Measurements from ENCODE around the gene PLEKHA7. TPM values are rescaled to one million over a fixed set of nuclear protein-coding genes. Genes with fewer than 3 reads are reported as not detected.

The PLEKHA7 gene
- total and polyA plus RNA-seq, 2 of the 8 experiments (the other 6 are each of a cell fraction or from before 2014, with no cell fraction given): 11.4 to 25.6 TPM

DNA sequence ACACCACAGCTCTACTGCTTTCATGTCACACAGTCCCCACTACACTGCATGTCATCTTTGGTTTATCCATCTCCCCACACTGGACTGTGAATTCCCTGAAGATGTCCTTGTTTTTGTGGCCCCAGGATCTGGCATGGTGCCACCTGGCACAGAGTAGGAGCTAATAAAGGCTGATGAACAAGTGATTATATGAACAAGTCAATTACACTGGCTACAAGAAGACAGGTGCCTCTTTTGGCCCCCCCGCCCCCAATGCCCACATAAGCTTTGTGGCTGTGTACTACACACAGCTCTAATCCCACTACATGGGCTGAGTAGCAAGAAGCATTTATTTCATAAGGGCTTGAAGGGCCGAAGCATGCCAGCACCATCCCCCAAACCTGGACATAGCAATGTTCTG lies 24.7 kb downstream of the PLEKHA7 start:
- no peak overlapping the region for H3K14ac ChIP-seq (ENCODE audit: insufficient read length)
- no peak for FAIRE-seq
- no peak overlapping the region for H2BK20ac ChIP-seq (ENCODE audit: low read length)
- H3K4me2 ChIP-seq (ENCODE audit: insufficient read depth in 1 of 2, low read depth in 2 of 2, low read length in 2 of 2): no peak overlapping the region
- H3K79me2 ChIP-seq (ENCODE audit: control insufficient read depth in 1 of 2, insufficient read depth in 2 of 2, low read length in 2 of 2): peaks cover 0 to 22% of the 10 kb centered on the region in 2 experiments; a peak in 3 of 4 replicates
- no peak overlapping the region for H3K4me3 ChIP-seq (ENCODE audit: extremely low read depth in 1 of 4, insufficient read depth in 2 of 4, low read depth in 3 of 4, low read length in 4 of 4)
- H2BK120ac ChIP-seq (replicated peaks; ENCODE audit: low read depth, low read length): no peak overlapping the region
- DNase-seq (ENCODE audit: low read depth in 1 of 2, low spot score in 2 of 2): no peak
- no peak overlapping the region for H3K23ac ChIP-seq (ENCODE audit: insufficient read length)
- H2AFZ ChIP-seq (ENCODE audit: low read length): no peak overlapping the region
- peaks cover 13 to 26% (median 20%) of the 10 kb centered on the region in 4 experiments for H3K4me1 ChIP-seq (replicated peaks in 1 of 4; ENCODE audit: control insufficient read depth in 3 of 4, insufficient read depth in 4 of 4, low read length in 3 of 4)
- no peaks in the 10 kb centered on the region for H3K23me2 ChIP-seq (ENCODE audit: low read depth, low read length)
- H3K9ac ChIP-seq (replicated peaks in 1 of 4; ENCODE audit: extremely low read depth in 1 of 4, low read depth in 3 of 4, low read length in 3 of 4): no peak overlapping the region
- H3K18ac ChIP-seq (ENCODE audit: extremely low read depth, low read length): no peak overlapping the region
- WGBS, 2 experiments (ENCODE audit: extremely low coverage in 1 of 2, insufficient coverage in 1 of 2, insufficient read length in 1 of 2, insufficient replicate concordance in 2 of 2, low coverage in 1 of 2, low lambda C conversion rate in 2 of 2, missing lambda C conversion rate in 1 of 2): 88% methylated on average over 2 of the region's 2 CpGs; no CpG with 5 or more reads in 1 of the 2 experiments
- no peak overlapping the region for H3K27ac ChIP-seq (ENCODE audit: low read depth, low read length)
- peaks cover 11% of the 10 kb centered on the region for H3K79me1 ChIP-seq (ENCODE audit: low read depth, low read length)
- no peak overlapping the region for H4K91ac ChIP-seq (replicated peaks; ENCODE audit: insufficient read length, low read length)
- ChIA-PET POLR2A (ENCODE audit: partially characterized antibody) (interaction anchor here (0.6 to 1.6 kb wide), 7 partner anchors 10 to 88 kb away, joined by 3 to 5 read pairs (median 3); partner anchors contain the start of genes PLEKHA7 and RPS13), CTCF (ENCODE audit: partially characterized antibody) (interaction anchor here (0.6 to 2.1 kb wide), 13 partner anchors 9 to 1806 kb away, joined by 3 to 7 read pairs (median 4); no protein-coding TSS in a partner anchor)
- H2BK5ac ChIP-seq (ENCODE audit: low read depth, low read length): no peak overlapping the region
- no peak overlapping the region for H2BK12ac ChIP-seq (ENCODE audit: low read depth, low read length)
- H3K56ac ChIP-seq (replicated peaks; ENCODE audit: insufficient read length, low read depth, low read length): no peak overlapping the region
- no peaks in the 10 kb centered on the region for H3K36me3 ChIP-seq (ENCODE audit: control insufficient read depth in 2 of 4, insufficient read depth in 4 of 4, low read length in 3 of 4)
- no peak overlapping the region for H2AK5ac ChIP-seq (ENCODE audit: low read depth, low read length)
- H4K20me1 ChIP-seq (replicated peaks in 1 of 2; ENCODE audit: control insufficient read depth in 1 of 2, insufficient read depth in 2 of 2, low read length in 2 of 2): peaks cover 2 to 13% of the 10 kb centered on the region in 2 experiments
- H3K9me3 ChIP-seq (ENCODE audit: insufficient read depth in 2 of 2, low read depth in 1 of 2, low read length in 1 of 2): no peaks in the 10 kb centered on the region
- no peak overlapping the region for H4K5ac ChIP-seq (ENCODE audit: insufficient read length, low read depth, low read length)
- no peak overlapping the region for H3K4ac ChIP-seq (replicated peaks; ENCODE audit: insufficient read length, low read depth, low read length)
- no peak overlapping the region for H4K8ac ChIP-seq (ENCODE audit: extremely low read depth, insufficient read depth, low read length)
- no peak overlapping the region for H2BK15ac ChIP-seq (ENCODE audit: low read length)
- H3K27me3 ChIP-seq (replicated peaks in 1 of 4; ENCODE audit: control insufficient read depth in 3 of 4, extremely low read depth in 1 of 4, insufficient read depth in 3 of 4, low read length in 3 of 4): no peaks in the 10 kb centered on the region
- TF ChIP-seq YY1 (IDR thresholded peaks at IDR 0.05; ENCODE audit: low read depth, low read length) (no peak), TBP (IDR thresholded peaks at IDR 0.05; ENCODE audit: low read depth, low read length) (no peak), CBX8 (IDR thresholded peaks at IDR 0.05; ENCODE audit: borderline replicate concordance, low read depth, low read length) (no peak), KDM4A (IDR thresholded peaks at IDR 0.05; ENCODE audit: low read depth, low read length, severe bottlenecking) (no peak), FOSL1 (IDR thresholded peaks at IDR 0.05; ENCODE audit: insufficient read depth, low read depth, low read length) (no peak), SP1 (IDR thresholded peaks at IDR 0.05; ENCODE audit: low read depth, low read length) (no peak), HDAC2 (IDR thresholded peaks at IDR 0.05; ENCODE audit: borderline replicate concordance in 1 of 2, low read depth in 2 of 2, low read length in 2 of 2) (no peak), CHD1 (IDR thresholded peaks at IDR 0.05; ENCODE audit: low read depth, low read length) (no peak), CHD2 (IDR thresholded peaks at IDR 0.05; ENCODE audit: low read length) (no peak)
- TF ChIP-seq, protein P1, sequence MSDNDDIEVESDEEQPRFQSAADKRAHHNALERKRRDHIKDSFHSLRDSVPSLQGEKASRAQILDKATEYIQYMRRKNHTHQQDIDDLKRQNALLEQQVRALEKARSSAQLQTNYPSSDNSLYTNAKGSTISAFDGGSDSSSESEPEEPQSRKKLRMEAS (IDR thresholded peaks at IDR 0.05): no peak
- TF ChIP-seq, protein P2, sequence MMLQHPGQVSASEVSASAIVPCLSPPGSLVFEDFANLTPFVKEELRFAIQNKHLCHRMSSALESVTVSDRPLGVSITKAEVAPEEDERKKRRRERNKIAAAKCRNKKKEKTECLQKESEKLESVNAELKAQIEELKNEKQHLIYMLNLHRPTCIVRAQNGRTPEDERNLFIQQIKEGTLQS (IDR thresholded peaks at IDR 0.05; ENCODE audit: insufficient read depth, low read depth, low read length): no peak
- TF ChIP-seq, protein P3, sequence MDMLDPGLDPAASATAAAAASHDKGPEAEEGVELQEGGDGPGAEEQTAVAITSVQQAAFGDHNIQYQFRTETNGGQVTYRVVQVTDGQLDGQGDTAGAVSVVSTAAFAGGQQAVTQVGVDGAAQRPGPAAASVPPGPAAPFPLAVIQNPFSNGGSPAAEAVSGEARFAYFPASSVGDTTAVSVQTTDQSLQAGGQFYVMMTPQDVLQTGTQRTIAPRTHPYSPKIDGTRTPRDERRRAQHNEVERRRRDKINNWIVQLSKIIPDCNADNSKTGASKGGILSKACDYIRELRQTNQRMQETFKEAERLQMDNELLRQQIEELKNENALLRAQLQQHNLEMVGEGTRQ (IDR thresholded peaks at IDR 0.05; ENCODE audit: low read length): no peak
